Right hindlimb (tissue), 1 donor: Measurements from ENCODE around the gene CASZ1.
A peak's percentile ranks its signal among the peaks of the same experiment; 100 is the strongest.

ENCODE experiments used
- DNase-seq: peaks from one replicate; pipeline ENCODE4 v3.0.0-alpha.2; 2018

Gene CASZ1

DNA sequence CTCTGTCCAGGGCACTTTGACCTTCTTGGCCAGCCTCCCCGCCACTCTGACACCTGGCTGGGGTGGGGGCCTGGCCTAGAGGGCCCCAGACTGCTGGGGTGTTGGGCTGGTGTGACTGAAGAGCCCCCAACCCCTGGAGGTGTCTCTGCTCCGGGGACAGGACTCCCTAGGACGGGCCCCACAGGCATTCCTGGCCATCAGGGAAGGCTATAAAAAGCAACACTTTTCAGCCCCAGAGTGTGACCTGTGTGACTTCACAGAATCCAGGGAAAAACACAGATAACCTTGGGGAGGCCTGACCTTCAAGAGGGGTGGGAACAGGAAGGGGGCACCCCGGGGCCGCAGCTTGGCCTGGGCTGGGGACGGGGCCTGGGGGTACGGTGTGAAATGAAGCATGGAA lies 24.0 kb upstream of the CASZ1 start:
- no peak for DNase-seq

- no peak for DNase-seq
Observed at GRCh38 chr1:10819198-10819901, 22.9 kb upstream of the CASZ1 start.

- DNase-seq, result no peak
Observed at GRCh38 chr1:10818262-10819197, 22.1 kb upstream of the CASZ1 start.

- DNase-seq, result no peak
Observed at GRCh38 chr1:10816743-10817369, 20.4 kb upstream of the CASZ1 start.

DNA sequence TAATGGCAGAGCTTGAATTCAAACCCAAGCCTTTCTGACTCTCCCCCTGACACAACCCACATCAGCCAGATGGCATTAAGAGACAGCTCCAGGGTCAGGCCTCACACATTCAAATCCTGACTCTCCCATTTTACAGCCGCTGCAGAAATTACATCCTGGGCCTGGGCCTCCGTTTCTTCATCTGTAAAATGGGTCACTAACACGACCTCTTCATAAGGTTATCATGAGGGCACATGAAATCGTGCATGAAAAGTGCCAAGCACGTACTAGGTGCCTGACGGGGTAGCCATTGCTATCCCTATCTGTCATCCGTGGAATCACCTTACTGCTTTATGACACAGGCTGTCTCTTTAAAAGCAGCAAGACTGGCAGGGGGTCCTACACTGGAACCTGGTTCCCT lies 19.8 kb upstream of the CASZ1 start:
- no peak for DNase-seq

DNA sequence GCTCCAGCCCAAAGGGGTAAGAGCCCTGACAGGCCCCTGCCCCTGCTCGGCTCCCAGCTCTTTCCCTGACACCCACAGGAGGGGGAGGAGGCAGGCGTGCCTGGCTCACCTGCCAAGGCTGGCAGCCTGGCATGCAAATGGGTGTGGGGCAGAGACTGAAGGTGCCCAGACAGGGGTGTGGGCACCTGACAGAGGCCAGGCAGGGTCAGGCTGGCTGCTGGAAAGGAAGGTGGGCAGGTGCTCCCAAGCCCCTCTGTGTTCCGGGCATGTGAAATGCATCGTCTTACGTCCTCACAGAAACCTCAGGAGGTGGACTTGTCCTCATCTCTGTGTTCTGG lies 19.4 kb upstream of the CASZ1 start:
- DNase-seq, result no peak

GRCh38 chr1:10814976-10815857 lies 18.8 kb upstream of the CASZ1 start:
- DNase-seq, result no peak

DNA sequence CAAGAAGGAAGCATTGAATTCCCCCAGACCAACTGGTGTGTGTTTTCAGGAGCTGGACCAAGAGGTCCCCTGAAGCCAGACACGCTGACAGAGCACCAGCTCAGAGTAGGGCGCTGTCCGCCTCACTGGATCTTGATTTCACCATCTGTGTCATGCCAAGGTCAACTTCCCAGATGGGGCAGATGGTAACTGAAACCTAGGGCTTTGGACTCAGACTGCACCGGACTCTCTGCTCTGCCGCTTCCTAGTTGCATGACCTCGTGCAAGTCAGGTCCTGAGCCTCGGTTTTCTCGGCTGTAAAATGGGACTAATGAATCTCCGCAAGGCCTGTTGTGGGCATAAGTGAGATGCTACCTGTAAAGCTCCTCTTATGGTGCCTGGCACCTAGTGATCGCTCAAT lies 17.9 kb upstream of the CASZ1 start:
- no peak for DNase-seq

DNA sequence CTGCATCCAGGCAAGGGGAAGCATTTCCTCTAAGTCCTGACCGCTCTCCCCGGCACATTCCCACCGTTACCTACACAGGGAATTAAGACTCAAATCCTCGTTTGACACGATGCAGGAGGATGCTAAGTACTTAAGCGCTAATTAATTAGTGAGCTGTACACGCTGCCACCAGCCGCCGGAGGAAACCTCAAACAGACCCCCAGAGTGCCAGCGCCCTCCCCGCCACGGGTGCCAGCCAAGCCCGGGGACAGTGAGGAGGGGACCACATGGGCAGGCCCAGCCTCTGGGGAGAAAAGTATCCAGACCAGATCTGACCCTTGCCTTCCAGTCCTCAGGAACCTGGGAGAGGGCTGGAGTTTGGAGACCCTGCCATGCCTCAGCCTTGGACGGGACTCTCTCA lies 17.4 kb upstream of the CASZ1 start:
- no peak for DNase-seq

DNA sequence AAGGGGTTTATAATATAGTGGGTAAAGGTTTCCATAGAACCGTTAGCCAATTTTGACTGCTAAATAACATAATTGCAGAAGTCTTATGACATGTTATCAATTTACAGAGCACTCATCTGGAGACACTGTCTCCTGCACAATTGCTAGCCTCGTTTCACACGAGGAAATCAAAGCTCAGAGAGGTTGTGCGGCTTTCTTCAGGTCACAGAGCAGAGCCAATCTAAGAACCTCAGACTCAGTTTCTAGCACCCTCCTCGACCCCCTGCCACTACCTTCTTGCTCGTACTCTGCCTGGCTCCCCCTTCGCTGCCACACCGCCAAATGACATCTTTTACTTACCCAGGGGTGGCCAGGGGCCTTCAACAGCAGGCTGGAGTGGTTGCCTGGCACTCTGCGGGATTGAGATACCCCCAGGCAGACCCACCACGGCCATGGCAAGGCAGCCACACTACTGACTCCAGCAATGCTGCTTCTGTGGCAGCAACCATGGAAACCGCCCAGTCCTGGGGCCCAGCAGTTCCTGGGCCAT lies 16.0 kb upstream of the CASZ1 start:
- no peak for DNase-seq

DNA sequence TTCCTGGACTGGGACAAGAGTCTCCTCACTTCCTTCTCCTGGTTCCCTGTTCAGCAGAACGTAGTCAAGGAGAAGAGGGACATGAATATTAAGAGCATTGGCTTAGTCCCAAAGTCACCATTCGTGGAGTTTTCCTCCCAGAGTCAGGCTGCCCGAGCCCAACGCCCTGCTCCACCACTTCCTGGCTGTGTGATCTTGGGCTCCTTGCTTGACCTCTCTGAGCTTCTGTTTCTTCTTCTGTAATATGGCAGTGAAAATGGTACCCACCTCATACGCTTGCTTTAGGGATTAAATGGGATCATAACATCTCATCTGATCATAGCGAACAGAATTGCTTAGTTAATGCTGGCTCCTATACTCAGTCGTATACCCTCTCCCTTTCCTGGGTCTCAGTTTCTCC lies 12.0 kb upstream of the CASZ1 start:
- DNase-seq, result no peak

- no peak for DNase-seq
Observed at GRCh38 chr1:10806966-10807365, 10.5 kb upstream of the CASZ1 start.

- DNase-seq, result no peak
Observed at GRCh38 chr1:10803971-10804820, 7.8 kb upstream of the CASZ1 start.

DNA sequence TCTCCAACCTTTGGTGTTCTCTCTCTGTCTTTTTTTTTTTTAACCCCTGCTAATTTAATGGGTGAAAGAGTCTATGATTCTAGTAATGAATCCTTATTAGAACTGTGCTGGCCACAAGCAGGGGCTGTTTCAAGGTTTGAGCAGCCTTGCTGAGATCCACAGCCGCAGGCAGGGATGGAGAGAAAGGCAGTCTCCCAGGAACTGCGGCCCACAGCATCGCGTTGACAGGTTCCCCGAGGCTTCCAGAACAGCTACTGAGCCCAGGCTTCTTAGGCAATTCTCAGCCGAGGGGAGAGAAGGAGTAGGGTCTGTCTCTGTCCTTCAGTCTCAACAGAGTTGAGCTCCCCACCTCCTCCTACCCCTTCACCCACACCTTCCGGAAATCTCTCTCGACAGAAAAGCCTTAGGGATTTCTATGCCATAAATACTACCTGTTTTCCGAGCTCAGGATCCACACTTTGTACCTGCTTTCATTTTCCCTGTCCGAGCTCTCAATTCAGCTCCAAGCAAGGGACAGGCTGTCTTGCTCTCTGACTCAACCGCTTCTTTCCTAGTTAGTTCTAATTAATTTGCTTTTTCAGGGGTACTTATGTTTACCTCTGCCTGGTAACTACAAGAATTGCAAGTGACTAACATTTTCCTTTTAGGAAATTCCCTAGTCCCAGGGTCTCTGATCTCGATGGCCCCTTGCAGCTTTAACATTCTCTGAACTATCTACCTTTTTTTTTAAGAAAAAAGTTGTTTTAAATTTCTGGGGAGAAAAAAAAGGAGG lies 6.7 kb upstream of the CASZ1 start:
- no peak for DNase-seq

- DNase-seq, result no peak
Observed at GRCh38 chr1:10800778-10801177, 4.3 kb upstream of the CASZ1 start.

- DNase-seq, result no peak
Observed at GRCh38 chr1:10799726-10800125, 3.3 kb upstream of the CASZ1 start.

DNA sequence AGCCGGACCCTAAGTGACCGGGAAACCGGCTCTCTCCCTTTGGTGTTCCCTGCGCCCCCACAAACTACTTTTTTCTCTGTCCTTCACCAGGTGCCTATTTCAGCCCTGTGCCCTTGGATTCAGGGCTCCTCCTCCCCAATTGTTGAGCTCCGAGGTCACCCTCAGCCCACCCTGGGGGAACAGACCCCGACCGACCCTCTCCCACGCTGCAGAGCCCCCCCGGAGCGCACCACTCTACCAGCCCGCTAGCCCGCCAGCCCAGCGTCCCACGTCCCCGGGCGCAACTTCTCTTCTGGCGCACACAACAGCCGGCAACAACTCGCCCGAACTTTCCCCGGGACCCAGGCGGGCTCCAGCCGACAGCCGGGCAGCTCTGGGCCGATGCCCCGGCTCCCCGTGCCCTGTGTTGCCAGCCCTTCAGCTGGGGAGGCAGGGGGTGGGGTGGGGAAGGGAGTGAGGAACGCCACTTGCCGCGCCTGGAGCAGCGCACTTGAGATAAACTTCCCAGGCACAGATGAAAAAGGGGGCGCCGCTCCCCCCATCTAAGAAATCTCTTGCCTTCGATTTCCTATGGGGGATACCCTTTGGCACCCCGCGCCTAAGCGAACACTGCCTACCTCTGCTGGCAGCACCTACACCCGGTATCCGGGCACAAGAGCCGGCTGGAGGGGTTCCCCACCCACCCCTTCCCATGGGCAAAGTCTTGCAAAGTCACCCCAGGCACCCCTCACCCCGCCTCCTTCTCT lies 997 bp downstream of the CASZ1 start:
- DNase-seq, result peak; percentile 34

- peak; percentile 46 for DNase-seq
Observed at GRCh38 chr1:10794724-10795275, 1.6 kb downstream of the CASZ1 start.

DNA sequence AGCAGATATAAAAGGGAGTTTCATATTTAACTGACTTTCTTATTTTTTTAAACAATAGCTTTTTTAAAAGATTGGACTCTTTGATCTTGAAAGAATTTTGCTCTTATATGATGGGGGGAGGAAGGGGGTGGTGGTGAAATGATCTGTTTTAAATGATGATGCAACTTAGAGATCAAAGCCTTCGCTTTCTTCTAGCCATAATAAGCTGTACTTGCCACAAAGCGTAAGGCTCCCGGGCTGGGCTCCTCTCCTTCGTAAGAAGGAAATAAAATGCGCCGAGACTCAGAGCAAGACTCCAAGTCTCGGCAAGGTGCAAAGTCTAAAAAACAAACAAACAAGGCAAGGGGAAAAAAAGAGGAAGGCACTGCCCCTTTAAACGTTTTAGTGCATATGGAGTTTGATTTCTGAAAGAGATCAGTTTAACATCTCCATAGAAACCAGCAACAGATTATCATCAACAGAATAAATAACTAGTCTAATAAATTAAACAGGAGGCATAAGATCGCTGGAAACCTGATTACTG lies 3.3 kb downstream of the CASZ1 start:
- DNase-seq, result no peak
